GM12872 (cell line): Measurements from ENCODE around the gene KLK12.

Experiments used
- CTCF ChIP-seq: IDR thresholded peaks from 3 replicates; pipeline ENCODE4 v1.5.1; 2011; ENCODE audit warnings: low read depth, mild to moderate bottlenecking, low read length, moderate library complexity; ENCODE audit not compliant: insufficient read depth

Gene KLK12

GRCh38 chr19:51047031-51047335 is 12.2 kb upstream of the KLK12 start:
- TF ChIP-seq CTCF, result no peak

- no peak for TF ChIP-seq CTCF
Observed at GRCh38 chr19:51044327-51044726, 9.5 kb upstream of the KLK12 start.

GRCh38 chr19:51043497-51043896 is 8.7 kb upstream of the KLK12 start:
- no peak for TF ChIP-seq CTCF

- no peak for TF ChIP-seq CTCF
Observed at GRCh38 chr19:51040151-51040550, 5.3 kb upstream of the KLK12 start.

- no peak for TF ChIP-seq CTCF
Observed at GRCh38 chr19:51036519-51036918, 1.7 kb upstream of the KLK12 start.

GRCh38 chr19:51031880-51032225 is 2.9 kb downstream of the KLK12 start:
- TF ChIP-seq CTCF, result no peak

- no peak for TF ChIP-seq CTCF
Observed at GRCh38 chr19:51031220-51031879, 3.5 kb downstream of the KLK12 start.

GRCh38 chr19:51030631-51031030 is 4.2 kb downstream of the KLK12 start:
- no peak for TF ChIP-seq CTCF
